Mesothelial cell of epicardium (in vitro differentiated cells): ENCODE data around the gene PDSS1. TPM values are rescaled to one million over a fixed set of nuclear protein-coding genes. Genes with fewer than 3 reads are reported as not detected.
"Not testable (repeated sequence)": the region's sequence is repeated elsewhere in the genome, so short reads cannot be mapped to it uniquely, and the experiment has no call there.

Experiments used
- DNase-seq, 2 experiments: peaks; one replicate each; pipeline ENCODE4 v3.0.0; 2021; ENCODE audit warnings: low spot score in 2 of 2; ENCODE audit not compliant: unreplicated experiment in 2 of 2
- H3K27ac Mint-ChIP-seq: 2 replicates; pipeline ENCODE4 v1.8.0; 2021; ENCODE audit warnings: mixed read lengths
- H3K27me3 Mint-ChIP-seq: 2 replicates; pipeline ENCODE4 v1.8.0; 2021; ENCODE audit warnings: low read depth, mixed read lengths
- H3K36me3 Mint-ChIP-seq: 2 replicates; pipeline ENCODE4 v1.8.0; 2021; ENCODE audit warnings: mixed read lengths
- H3K4me1 Mint-ChIP-seq: 2 replicates; pipeline ENCODE4 v1.8.0; 2021; ENCODE audit warnings: mixed read lengths
- H3K4me3 Mint-ChIP-seq: 2 replicates; pipeline ENCODE4 v1.8.0; 2021; ENCODE audit warnings: mild to moderate bottlenecking, moderate library complexity, mixed read lengths
- H3K9me3 Mint-ChIP-seq: 2 replicates; pipeline ENCODE4 v1.8.0; 2021; ENCODE audit warnings: mixed read lengths
- CTCF ChIP-seq: fragments of 200-600 bp; sonication (generic); IDR thresholded peaks from one replicate; pipeline ENCODE4 v1.5.0; 2021; ENCODE audit warnings: antibody characterized with exemption; ENCODE audit not compliant: unreplicated experiment
- total RNA-seq: library from RNA; stranded (reverse); gene quantifications from 3 replicates; pipeline ENCODE4 v1.2.1, GENCODE V29; 2021

The PDSS1 gene
- total RNA-seq, 1 donor from 2014 or later = 8.7 TPM

GRCh38 chr10:26779176-26779860 lies 81.8 kb downstream of the PDSS1 start:
- Mint-ChIP-seq H3K27ac (no peak overlapping the region), H3K36me3 (no peaks in the 10 kb centered on the region), H3K4me1 (peaks cover 12% of the 10 kb centered on the region), H3K4me3 (no peak overlapping the region), H3K9me3 (no peaks in the 10 kb centered on the region), H3K27me3 (no peaks in the 10 kb centered on the region)
- no peak for DNase-seq
- TF ChIP-seq CTCF = no peak

GRCh38 chr10:26780106-26780792 lies 82.7 kb downstream of the PDSS1 start:
- H3K27ac Mint-ChIP-seq = no peak overlapping the region
- no peak overlapping the region for H3K4me3 Mint-ChIP-seq

GRCh38 chr10:26780793-26781601 lies 83.5 kb downstream of the PDSS1 start:
- H3K27ac Mint-ChIP-seq = peak overlapping the region; percentile 70
- DNase-seq = no peak
- H3K4me3 Mint-ChIP-seq = no peak overlapping the region
- TF ChIP-seq CTCF = no peak
- H3K27me3 Mint-ChIP-seq = no peaks in the 10 kb centered on the region
- H3K36me3 Mint-ChIP-seq = no peaks in the 10 kb centered on the region
- no peaks in the 10 kb centered on the region for H3K9me3 Mint-ChIP-seq
- H3K4me1 Mint-ChIP-seq = peaks cover 9% of the 10 kb centered on the region

More at GRCh38 chr10:26780106-26780792, 82.7 kb downstream of the PDSS1 start:
- Mint-ChIP-seq H3K9me3 (no peaks in the 10 kb centered on the region), H3K27me3 (no peaks in the 10 kb centered on the region), H3K4me1 (peaks cover 12% of the 10 kb centered on the region), H3K36me3 (no peaks in the 10 kb centered on the region)
- TF ChIP-seq CTCF = no peak
- DNase-seq = no peak

- peaks cover 5% of the 10 kb centered on the region for H3K4me1 Mint-ChIP-seq
- TF ChIP-seq CTCF = no peak
- no peak overlapping the region for H3K4me3 Mint-ChIP-seq
- DNase-seq = no peak
- no peaks in the 10 kb centered on the region for H3K9me3 Mint-ChIP-seq
- no peaks in the 10 kb centered on the region for H3K36me3 Mint-ChIP-seq
- H3K27me3 Mint-ChIP-seq = no peaks in the 10 kb centered on the region
- H3K27ac Mint-ChIP-seq = peak overlapping the region; percentile 70
These were observed 84.3 kb downstream of the PDSS1 start for GRCh38 chr10:26781797-26782196.

- no peak for DNase-seq
- no peaks in the 10 kb centered on the region for H3K4me1 Mint-ChIP-seq
- TF ChIP-seq CTCF = no peak
- H3K27me3 Mint-ChIP-seq = no peaks in the 10 kb centered on the region
- peaks cover 15% of the 10 kb centered on the region for H3K9me3 Mint-ChIP-seq
- peaks cover 5% of the 10 kb centered on the region for H3K36me3 Mint-ChIP-seq
- H3K4me3 Mint-ChIP-seq = no peak overlapping the region
- no peak overlapping the region for H3K27ac Mint-ChIP-seq
These were observed 89.9 kb downstream of the PDSS1 start for GRCh38 chr10:26787362-26787761.

GRCh38 chr10:26789779-26790178 lies 92.3 kb downstream of the PDSS1 start:
- not testable (repeated sequence) for DNase-seq, H3K36me3 Mint-ChIP-seq, H3K4me3 Mint-ChIP-seq, H3K27me3 Mint-ChIP-seq, H3K4me1 Mint-ChIP-seq, H3K27ac Mint-ChIP-seq
- peaks cover 15% of the 10 kb centered on the region for H3K9me3 Mint-ChIP-seq
